Testis (tissue), 3 donors: ENCODE results near the gene ORC5. TPM values are rescaled to one million over a fixed set of nuclear protein-coding genes. Genes with fewer than 3 reads are reported as not detected.

Experiments
- DNase-seq: peaks from one replicate; pipeline ENCODE4 v3.0.0-alpha.2; 2019
- H3K27ac ChIP-seq, 2 donors: fragments of 200-600 bp; sonication (generic); one replicate each; pipeline ENCODE4 v1.5.1; 2019
- H3K27me3 ChIP-seq: fragments of 200-600 bp; sonication (generic); one replicate; pipeline ENCODE4 v1.5.1; 2019
- H3K36me3 ChIP-seq: fragments of 200-600 bp; sonication (generic); one replicate; pipeline ENCODE4 v1.5.1; 2017; ENCODE audit warnings: low read depth; ENCODE audit errors: missing control alignments
- H3K4me1 ChIP-seq: fragments of 200-600 bp; sonication (generic); one replicate; pipeline ENCODE4 v1.5.1; 2019
- H3K4me3 ChIP-seq, 2 donors: fragments of 200-600 bp; sonication (generic); one replicate each; pipeline ENCODE4 v1.5.1; 2017 to 2019
- H3K9me3 ChIP-seq: fragments of 200-600 bp; sonication (generic); one replicate; pipeline ENCODE4 v1.5.1; 2017
- CTCF ChIP-seq, 3 experiments: fragments of 450-650 bp in 2 of 3; fragments of 200-600 bp in 1 of 3; sonication (generic) in 1 of 3; IDR thresholded peaks; one replicate each; pipeline ENCODE4 v1.5.1; 2016 to 2019; ENCODE audit warnings: antibody characterized with exemption in 3 of 3, mild to moderate bottlenecking in 2 of 3, moderate library complexity in 1 of 3
- POLR2A ChIP-seq: fragments of 450-650 bp; IDR thresholded peaks from one replicate; pipeline ENCODE4 v1.6.1; 2017; ENCODE audit warnings: antibody characterized with exemption, mild to moderate bottlenecking, moderate library complexity
- WGBS, 2 donors: methylation state at CpG; one replicate each; pipeline ENCODE4 v1.1.5; 2018; 5-methylcytosine and 5-hydroxymethylcytosine counted together
- intact Hi-C: fragments of 100-400 bp; cut with DNase I; formaldehyde crosslinking; loops from one replicate; pipeline ENCODE4 v1.15.1; 2023; ENCODE audit warnings: low total_unique reads
- polyA plus RNA-seq: library from polyadenylated mRNA; stranded (reverse); fragments of 350-450 nt; fragmentation: Illumina TruSeq; extraction: RNeasy Lipid Tissue Mini Kit (QIAGEN cat#74804); gene quantifications from one replicate; pipeline ENCODE4 v1.2.3, GENCODE V29; 2014; ENCODE audit warnings: low read depth, low replicate concordance; ENCODE audit not compliant: insufficient read depth
- total RNA-seq, 2 donors: library from RNA; depleted of rRNA; stranded (reverse); fragments of >200 nt; gene quantifications; one replicate each; pipeline ENCODE4 v1.2.3, GENCODE V29; 2016

Gene ORC5
- total and polyA plus RNA-seq, 3 donors from 2014 or later = 36.5 to 107 (median 36.9) TPM

DNA sequence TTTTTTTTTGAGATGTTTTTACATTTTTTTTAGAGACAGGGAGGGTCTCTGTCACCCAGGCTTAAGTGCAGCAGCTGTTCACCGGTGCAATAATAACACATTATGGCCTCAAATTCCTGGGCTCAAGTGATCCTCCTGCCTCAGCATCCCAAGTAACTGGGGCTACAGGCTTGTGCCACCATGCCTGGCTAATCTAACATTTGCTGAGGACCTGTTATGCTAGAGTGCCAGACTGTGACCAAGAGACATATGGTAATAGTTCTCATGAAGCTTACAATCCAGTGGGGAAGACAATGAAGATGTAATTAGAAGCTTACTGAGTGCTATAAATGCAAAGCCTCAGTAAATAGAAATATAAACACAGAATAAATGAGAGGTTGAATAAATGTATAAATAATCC is 17.6 kb upstream of the ORC5 start:
- TF ChIP-seq CTCF (IDR thresholded peaks at IDR 0.05) (no peak), POLR2A (no peak)
- 83 to 94% methylated on average over 1 of the region's 1 CpG for WGBS, 2 donors
- no peak for DNase-seq
- no peak overlapping the region for H3K27ac ChIP-seq
- intact Hi-C loops = no loop called here
- H3K4me3 ChIP-seq = no peak overlapping the region
- H3K36me3 ChIP-seq = no peaks in the 10 kb centered on the region
- no peaks in the 10 kb centered on the region for H3K4me1 ChIP-seq
- H3K27me3 ChIP-seq = no peaks in the 10 kb centered on the region
- no peaks in the 10 kb centered on the region for H3K9me3 ChIP-seq

DNA sequence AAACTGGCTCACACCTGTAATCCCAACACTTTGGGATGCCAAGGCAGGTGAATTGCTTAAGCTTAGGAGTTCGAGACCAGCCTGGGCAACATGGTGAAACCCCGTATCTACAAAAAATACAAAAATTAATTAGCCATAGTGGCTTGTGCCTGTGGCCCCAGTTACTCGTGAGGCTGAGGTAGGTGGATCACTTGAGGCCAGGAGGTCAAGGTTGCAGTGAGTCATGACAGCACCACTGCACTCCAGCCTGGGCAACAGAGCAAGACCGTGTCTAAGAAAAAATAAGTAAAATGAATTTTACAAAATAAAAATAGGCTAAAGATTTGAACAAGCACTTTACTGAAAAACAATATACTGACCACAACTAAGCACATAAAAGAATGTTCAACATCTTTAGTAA is 9.8 kb upstream of the ORC5 start:
- H3K27me3 ChIP-seq = no peaks in the 10 kb centered on the region
- H3K36me3 ChIP-seq = no peaks in the 10 kb centered on the region
- intact Hi-C loops = no loop called here
- 74 to 75% methylated on average over 4 of the region's 4 CpGs for WGBS, 2 donors
- DNase-seq = no peak
- no peaks in the 10 kb centered on the region for H3K9me3 ChIP-seq
- H3K27ac ChIP-seq = no peak overlapping the region
- no peak overlapping the region for H3K4me3 ChIP-seq
- H3K4me1 ChIP-seq = no peaks in the 10 kb centered on the region
- TF ChIP-seq CTCF (IDR thresholded peaks at IDR 0.05) = no peak
- TF ChIP-seq POLR2A = no peak

DNA sequence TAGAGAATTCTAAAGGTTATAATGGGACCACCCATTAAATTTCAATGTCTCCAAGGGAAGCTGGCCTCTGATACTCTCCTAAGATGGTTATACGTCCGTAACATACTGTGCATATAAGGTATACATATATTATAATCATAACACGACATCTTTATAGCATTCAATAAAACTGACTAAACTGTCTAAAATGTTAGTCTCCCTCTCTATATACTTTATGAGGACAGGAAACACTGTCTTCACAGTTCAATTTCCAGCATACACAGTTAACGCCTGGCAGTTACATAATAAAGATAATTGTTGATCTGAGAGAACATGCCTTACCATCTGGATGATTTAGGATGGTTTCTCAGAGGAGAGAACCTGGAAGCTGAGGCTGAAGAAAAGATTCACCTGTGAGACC is 1.2 kb upstream of the ORC5 start:
- 66 to 96% methylated on average over 4 of the region's 4 CpGs for WGBS, 2 donors
- H3K27me3 ChIP-seq = no peaks in the 10 kb centered on the region
- no peak overlapping the region for H3K4me3 ChIP-seq

DNA sequence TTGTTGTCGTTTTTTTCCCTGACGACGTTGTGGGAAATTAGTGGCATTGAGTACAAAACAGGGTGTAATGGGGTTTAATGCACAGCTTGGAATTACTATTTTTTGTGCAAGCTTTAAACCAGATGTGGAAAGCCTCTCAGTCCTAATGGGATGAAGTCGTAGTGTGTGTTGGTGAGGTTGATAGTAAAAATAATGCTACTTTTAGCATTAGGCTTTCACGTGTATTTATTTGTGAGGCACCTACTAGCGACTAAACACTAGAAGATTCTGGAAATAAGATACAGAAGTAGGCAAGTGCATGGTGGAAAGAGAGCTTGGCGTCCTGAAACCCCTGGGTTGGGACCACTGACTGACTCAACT is 588 bp upstream of the ORC5 start:
- Histone ChIP-seq H3K9me3 (no peaks in the 10 kb centered on the region), H3K4me3 (peak overlapping the region; percentile 65 to 81), H3K27me3 (no peaks in the 10 kb centered on the region), H3K36me3 (no peaks in the 10 kb centered on the region), H3K4me1 (peaks cover 14% of the 10 kb centered on the region), H3K27ac (peak overlapping the region; percentile 79 to 90)
- no peak for DNase-seq
- intact Hi-C loops = no loop called here
- 25 to 31% methylated on average over 7 of the region's 7 CpGs for WGBS, 2 donors
- no peak for TF ChIP-seq POLR2A
- TF ChIP-seq CTCF (IDR thresholded peaks at IDR 0.05) = no peak

More for the DNA sequence above, 1.2 kb upstream of the ORC5 start:
- Histone ChIP-seq H3K9me3 (no peaks in the 10 kb centered on the region), H3K4me1 (peaks cover 14% of the 10 kb centered on the region), H3K27ac (no peak overlapping the region), H3K36me3 (no peaks in the 10 kb centered on the region)
- intact Hi-C loops = no loop called here
- TF ChIP-seq CTCF (IDR thresholded peaks at IDR 0.05) (no peak), POLR2A (no peak)
- DNase-seq = no peak

- WGBS, 2 donors = 0% methylated on average over 10 of the region's 10 CpGs
- no peaks in the 10 kb centered on the region for H3K36me3 ChIP-seq
- peak overlapping the region in 1 of 2 donors; percentile 90 for H3K27ac ChIP-seq
- no peaks in the 10 kb centered on the region for H3K9me3 ChIP-seq
- H3K27me3 ChIP-seq = no peaks in the 10 kb centered on the region
- peaks cover 14% of the 10 kb centered on the region for H3K4me1 ChIP-seq
- TF ChIP-seq POLR2A (no peak), CTCF (IDR thresholded peaks at IDR 0.05) (no peak)
- peak; percentile 21 for DNase-seq
- peak overlapping the region; percentile 65 to 81 for H3K4me3 ChIP-seq
- intact Hi-C loops = no loop called here
Observed at GRCh38 chr7:104207348-104207730, 474 bp downstream of the ORC5 start.
